Glutamatergic neuron (in vitro differentiated cells): ENCODE data around the gene JDP2. TPM values are rescaled to one million over a fixed set of nuclear protein-coding genes. Genes with fewer than 3 reads are reported as not detected.

ENCODE experiments used
- DNase-seq: peaks from one replicate; pipeline ENCODE4 v3.0.0; 2022
- H3K27ac Mint-ChIP-seq: one replicate; pipeline ENCODE4 v1.8.0; 2020; ENCODE audit warnings: mild to moderate bottlenecking, mixed read lengths, inconsistent platforms; ENCODE audit not compliant: unreplicated experiment
- H3K27me3 Mint-ChIP-seq: one replicate; pipeline ENCODE4 v1.8.0; 2020; ENCODE audit warnings: mild to moderate bottlenecking, moderate library complexity, mixed read lengths, inconsistent platforms; ENCODE audit not compliant: unreplicated experiment
- H3K36me3 Mint-ChIP-seq: one replicate; pipeline ENCODE4 v1.8.0; 2020; ENCODE audit warnings: mild to moderate bottlenecking, mixed read lengths, inconsistent platforms; ENCODE audit not compliant: unreplicated experiment
- H3K4me1 Mint-ChIP-seq: one replicate; pipeline ENCODE4 v1.8.0; 2020; ENCODE audit warnings: mild to moderate bottlenecking, low read depth, mixed read lengths, inconsistent platforms; ENCODE audit not compliant: unreplicated experiment
- H3K4me3 Mint-ChIP-seq: one replicate; pipeline ENCODE4 v1.8.0; 2020; ENCODE audit warnings: mild to moderate bottlenecking, mixed read lengths, inconsistent platforms; ENCODE audit not compliant: unreplicated experiment
- H3K9me3 Mint-ChIP-seq: one replicate; pipeline ENCODE4 v1.8.0; 2020; ENCODE audit warnings: mild to moderate bottlenecking, moderate library complexity, mixed read lengths, inconsistent platforms; ENCODE audit not compliant: unreplicated experiment
- CTCF ChIP-seq: fragments of 200-600 bp; sonication (generic); IDR thresholded peaks from one replicate; pipeline ENCODE4 v1.5.0; 2021; ENCODE audit not compliant: partially characterized antibody, unreplicated experiment
- total RNA-seq: library from RNA; stranded (reverse); fragmentation: NEBNext Ultra II Directional; extraction: Animal tissue kit (Norgen Biotek cat#: 25700); gene quantifications from one replicate; pipeline ENCODE4 v1.2.1, GENCODE V29; 2021; ENCODE audit not compliant: unreplicated experiment

JDP2 gene
- total RNA-seq, 1 donor from 2014 or later = 5.7 TPM

- Mint-ChIP-seq H3K27me3 (no peaks in the 10 kb centered on the region), H3K27ac (no peak overlapping the region), H3K9me3 (peaks cover 4% of the 10 kb centered on the region), H3K36me3 (no peaks in the 10 kb centered on the region), H3K4me3 (no peak overlapping the region), H3K4me1 (no peaks in the 10 kb centered on the region)
- DNase-seq = no peak
- no peak for TF ChIP-seq CTCF
Observed at GRCh38 chr14:75510547-75510946, 82.7 kb downstream of the JDP2 start.

- H3K27ac Mint-ChIP-seq = no peak overlapping the region
- H3K4me1 Mint-ChIP-seq = no peaks in the 10 kb centered on the region
- no peaks in the 10 kb centered on the region for H3K36me3 Mint-ChIP-seq
- no peaks in the 10 kb centered on the region for H3K27me3 Mint-ChIP-seq
- DNase-seq = no peak
- H3K4me3 Mint-ChIP-seq = no peak overlapping the region
- peaks cover 4% of the 10 kb centered on the region for H3K9me3 Mint-ChIP-seq
- no peak for TF ChIP-seq CTCF
Observed at GRCh38 chr14:75511201-75511600, 83.4 kb downstream of the JDP2 start.

- peaks cover 2% of the 10 kb centered on the region for H3K9me3 Mint-ChIP-seq
- H3K36me3 Mint-ChIP-seq = no peaks in the 10 kb centered on the region
- H3K4me1 Mint-ChIP-seq = no peaks in the 10 kb centered on the region
- DNase-seq = no peak
- no peak overlapping the region for H3K27ac Mint-ChIP-seq
- H3K27me3 Mint-ChIP-seq = no peaks in the 10 kb centered on the region
- H3K4me3 Mint-ChIP-seq = no peak overlapping the region
- no peak for TF ChIP-seq CTCF
Observed at GRCh38 chr14:75513911-75514672, 86.3 kb downstream of the JDP2 start.

- Mint-ChIP-seq H3K9me3 (peaks cover 2% of the 10 kb centered on the region), H3K4me1 (no peaks in the 10 kb centered on the region), H3K4me3 (no peak overlapping the region), H3K36me3 (no peaks in the 10 kb centered on the region), H3K27ac (no peak overlapping the region), H3K27me3 (no peaks in the 10 kb centered on the region)
- TF ChIP-seq CTCF = no peak
- no peak for DNase-seq
Observed at GRCh38 chr14:75514673-75515628, 87.1 kb downstream of the JDP2 start.
